Liver (tissue), 9 donors: Measurements from ENCODE around the gene GPRIN3. TPM values are rescaled to one million over a fixed set of nuclear protein-coding genes. Genes with fewer than 3 reads are reported as not detected.

Source experiments
- DNase-seq: peaks from one replicate; pipeline ENCODE4 v3.0.0-alpha.2; 2017; ENCODE audit warnings: low spot score
- H3K27ac ChIP-seq, 2 donors: one replicate each; pipeline ENCODE4 v1.7.0; 2013; ENCODE audit warnings: inconsistent platforms in 2 of 2, low read length in 2 of 2, control low read depth in 1 of 2, low read depth in 1 of 2, mild to moderate bottlenecking in 1 of 2
- H3K27me3 ChIP-seq, 4 donors: one replicate each; pipeline versions ENCODE4 v1.6.1 to v1.7.0; 2013; ENCODE audit warnings: low read length in 3 of 4, inconsistent platforms in 1 of 4, mild to moderate bottlenecking in 1 of 4, moderate library complexity in 1 of 4; ENCODE audit not compliant: control insufficient read depth in 4 of 4, insufficient read depth in 4 of 4
- H3K36me3 ChIP-seq, 4 donors: one replicate each; pipeline versions ENCODE4 v1.6.1 to v1.7.0; 2013; ENCODE audit warnings: low read length in 3 of 4, mild to moderate bottlenecking in 3 of 4, low read depth in 1 of 4, moderate library complexity in 1 of 4; ENCODE audit not compliant: control insufficient read depth in 4 of 4, insufficient read depth in 3 of 4
- H3K4me1 ChIP-seq, 4 donors: one replicate each; pipeline versions ENCODE4 v1.6.1 to v1.7.0; 2013; ENCODE audit warnings: low read length in 3 of 4, mild to moderate bottlenecking in 3 of 4, moderate library complexity in 1 of 4; ENCODE audit not compliant: control insufficient read depth in 4 of 4, insufficient read depth in 4 of 4
- H3K4me3 ChIP-seq, 3 donors: one replicate each; pipeline versions ENCODE4 v1.6.1 to v1.7.0; 2013; ENCODE audit warnings: low read length in 3 of 3, control low read depth in 1 of 3, low read depth in 1 of 3, mild to moderate bottlenecking in 1 of 3
- H3K9ac ChIP-seq, 2 donors: one replicate each; pipeline ENCODE4 v1.7.0; 2013; ENCODE audit warnings: low read length in 2 of 2, mild to moderate bottlenecking in 2 of 2, moderate library complexity in 2 of 2, control low read depth in 1 of 2, low read depth in 1 of 2
- H3K9me3 ChIP-seq, 4 donors: one replicate each; pipeline versions ENCODE4 v1.6.1 to v1.7.0; 2013; ENCODE audit warnings: low read length in 3 of 4; ENCODE audit not compliant: control insufficient read depth in 4 of 4
- ATF3 ChIP-seq: IDR thresholded peaks from 2 replicates; pipeline ENCODE4 v1.6.1; 2016; ENCODE audit warnings: antibody characterized with exemption
- CTCF ChIP-seq: fragments of 150-350 bp; IDR thresholded peaks from 2 replicates; pipeline ENCODE4 v1.5.1; 2017; ENCODE audit warnings: improper control_type of control experiment, low read depth, low read length; ENCODE audit not compliant: missing input control
- FOXA1 ChIP-seq: IDR thresholded peaks from 2 replicates; pipeline ENCODE4 v1.6.1; 2016; ENCODE audit warnings: antibody characterized with exemption
- FOXA2 ChIP-seq: IDR thresholded peaks from 2 replicates; pipeline ENCODE4 v1.6.1; 2016; ENCODE audit warnings: antibody characterized with exemption
- GABPA ChIP-seq, 2 donors: IDR thresholded peaks in 1 of 2; conservative IDR thresholded peaks in 1 of 2; 2 replicates each; pipeline ENCODE4 v1.6.1; 2016; ENCODE audit warnings: antibody characterized with exemption in 2 of 2, mild to moderate bottlenecking in 1 of 2, moderate library complexity in 1 of 2
- HNF4A ChIP-seq, 2 donors: conservative IDR thresholded peaks; 2 replicates each; pipeline ENCODE4 v1.6.1; 2016; ENCODE audit warnings: antibody characterized with exemption in 2 of 2, mild to moderate bottlenecking in 2 of 2
- HNF4G ChIP-seq: IDR thresholded peaks from 2 replicates; pipeline ENCODE4 v1.6.1; 2016; ENCODE audit warnings: antibody characterized with exemption
- JUND ChIP-seq, 2 donors: IDR thresholded peaks; 2 replicates each; pipeline ENCODE4 v1.6.1; 2016; ENCODE audit warnings: antibody characterized with exemption in 2 of 2
- MAX ChIP-seq: IDR thresholded peaks from 2 replicates; pipeline ENCODE4 v1.6.1; 2016; ENCODE audit warnings: antibody characterized with exemption
- NR2F2 ChIP-seq: IDR thresholded peaks from 2 replicates; pipeline ENCODE4 v1.6.1; 2016; ENCODE audit warnings: antibody characterized with exemption
- REST ChIP-seq: IDR thresholded peaks from 2 replicates; pipeline ENCODE4 v1.6.1; 2016; ENCODE audit warnings: antibody characterized with exemption, mild to moderate bottlenecking
- RXRA ChIP-seq, 2 donors: IDR thresholded peaks; 2 replicates each; pipeline ENCODE4 v1.6.1; 2017 to 2018; ENCODE audit warnings: antibody characterized with exemption in 2 of 2, mild to moderate bottlenecking in 1 of 2
- SP1 ChIP-seq: IDR thresholded peaks from 2 replicates; pipeline ENCODE4 v1.6.1; 2018; ENCODE audit warnings: antibody characterized with exemption, mild to moderate bottlenecking
- TAF1 ChIP-seq: conservative IDR thresholded peaks from 2 replicates; pipeline ENCODE4 v1.6.1; 2016; ENCODE audit warnings: antibody characterized with exemption, mild to moderate bottlenecking
- YY1 ChIP-seq: IDR thresholded peaks from 2 replicates; pipeline ENCODE4 v1.6.1; 2016; ENCODE audit warnings: antibody characterized with exemption, mild to moderate bottlenecking
- ZBTB33 ChIP-seq: IDR thresholded peaks from 2 replicates; pipeline ENCODE4 v1.6.1; 2016; ENCODE audit warnings: antibody characterized with exemption
- WGBS: extraction: QIAGEN DNeasy Blood & Tissue Kit; methylation state at CpG from one replicate; pipeline ENCODE4 v1.1.7; 2013; 5-methylcytosine and 5-hydroxymethylcytosine counted together
- polyA plus RNA-seq, 2 donors: library from polyadenylated mRNA; stranded (reverse) in 1 of 2; unstranded in 1 of 2; fragments of 200-250 nt in 1 of 2; fragments of >200 nt in 1 of 2; fragmentation: Nextera tagmentation in 1 of 2; extraction: Ambion mirVana in 1 of 2; gene quantifications; one replicate each; pipeline versions ENCODE4 v1.2.1 to v1.2.3, GENCODE V29; 2013 to 2015
- total RNA-seq, 2 donors: library from RNA; depleted of rRNA; stranded (reverse); fragments of >200 nt; gene quantifications; one replicate each; pipeline ENCODE4 v1.2.3, GENCODE V29; 2014
- donor health status: healthy.
- donor health status: healthy.
- donor health status: healthy.
- donor health status: healthy.
- donor health status: healthy.

The GPRIN3 gene
- total and polyA plus RNA-seq, 4 donors = 0.25 to 1.5 (median 0.95) TPM

GRCh38 chr4:89213382-89213701 is 94.3 kb downstream of the GPRIN3 start (continued):
- TF ChIP-seq YY1 (no peak), MAX (no peak), FOXA2 (no peak), GABPA (IDR thresholded peaks at IDR 0.05 in 1 of 2, conservative IDR thresholded peaks at IDR 0.05 in 1 of 2) (no peak), HNF4G (no peak), CTCF (no peak)

GRCh38 chr4:89212666-89213381 is 94.8 kb downstream of the GPRIN3 start:
- Histone ChIP-seq H3K4me3 (no peak overlapping the region), H3K9me3 (no peaks in the 10 kb centered on the region), H3K36me3 (no peaks in the 10 kb centered on the region), H3K4me1 (no peaks in the 10 kb centered on the region), H3K9ac (no peak overlapping the region), H3K27me3 (no peaks in the 10 kb centered on the region), H3K27ac (no peak overlapping the region)
- no peak for TF ChIP-seq JUND (IDR thresholded peaks at IDR 0.05)
- TF ChIP-seq TAF1 = no peak
- TF ChIP-seq GABPA (IDR thresholded peaks at IDR 0.05 in 1 of 2, conservative IDR thresholded peaks at IDR 0.05 in 1 of 2) = no peak
- no peak for TF ChIP-seq NR2F2
- TF ChIP-seq ZBTB33 = no peak
- no peak for TF ChIP-seq HNF4A (conservative IDR thresholded peaks at IDR 0.05)
- 90% methylated on average over 4 of the region's 4 CpGs for WGBS
- no peak for DNase-seq

GRCh38 chr4:89204624-89205023 is 103.0 kb downstream of the GPRIN3 start:
- H3K9ac ChIP-seq = no peak overlapping the region
- TF ChIP-seq RXRA (IDR thresholded peaks at IDR 0.05) (peak; percentile 60 to 76), ATF3 (peak; percentile 53), REST (peak; percentile 29), SP1 (peak; percentile 55), HNF4A (conservative IDR thresholded peaks at IDR 0.05) (peak; percentile 66 to 68), JUND (IDR thresholded peaks at IDR 0.05) (peak; percentile 37 to 72), ZBTB33 (no peak), FOXA2 (no peak), HNF4G (peak; percentile 15), FOXA1 (no peak)
- WGBS = 37% methylated on average over 1 of the region's 1 CpG

More at GRCh38 chr4:89204624-89205023, 103.0 kb downstream of the GPRIN3 start:
- Histone ChIP-seq H3K27me3 (no peaks in the 10 kb centered on the region), H3K4me1 (no peaks in the 10 kb centered on the region), H3K36me3 (no peaks in the 10 kb centered on the region), H3K9me3 (peaks cover 0 to 2% (median 0%) of the 10 kb centered on the region in 4 donors), H3K4me3 (no peak overlapping the region), H3K27ac (no peak overlapping the region)
- no peak for DNase-seq
